ENCODE results near the gene ASB1.

DNA sequence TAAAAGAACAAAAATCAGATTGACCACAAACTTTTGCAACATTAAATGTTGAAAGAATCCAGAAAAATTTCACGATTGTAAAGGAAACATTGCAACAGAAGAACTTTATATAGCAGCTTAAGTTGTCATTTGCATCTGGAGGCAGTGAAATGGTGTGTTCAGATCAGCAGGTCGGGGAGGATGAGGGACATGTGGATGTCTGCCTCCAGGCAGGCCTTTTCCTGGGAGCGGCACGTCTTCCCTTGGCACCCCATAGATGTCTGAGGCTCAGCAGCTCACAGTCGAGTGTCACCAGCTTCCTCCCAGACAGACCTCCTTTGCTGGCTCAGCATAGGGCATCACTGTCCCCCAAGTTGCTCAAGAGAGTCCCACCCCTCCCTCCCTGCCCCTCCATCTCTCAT lies 44.3 kb upstream of the ASB1 start:
- TF ChIP-seq ELF4 (IDR thresholded peaks at IDR 0.05) (no peak), SP1 (IDR thresholded peaks at IDR 0.05) (no peak), PKNOX1 (IDR thresholded peaks at IDR 0.05) (no peak), FOXA1 (IDR thresholded peaks at IDR 0.05) (no peak), FOXM1 (IDR thresholded peaks at IDR 0.05; ENCODE audit: borderline replicate concordance) (no peak), SUZ12 (IDR thresholded peaks at IDR 0.05) (no peak), NFRKB (IDR thresholded peaks at IDR 0.05) (no peak), LEF1 (IDR thresholded peaks at IDR 0.05; ENCODE audit: borderline replicate concordance) (no peak)
